Activated T-cell treated with anti-CD3 and anti-CD28 coated beads, Interleukin-2, amount 50 U/mL, for 72 hours (primary cell): Measurements from ENCODE around the gene NDUFAF7. TPM values are rescaled to one million over a fixed set of nuclear protein-coding genes. Genes with fewer than 3 reads are reported as not detected.
"Not testable (repeated sequence)": the region's sequence is repeated elsewhere in the genome, so short reads cannot be mapped to it uniquely, and the experiment has no call there.

ENCODE experiments used
- ATAC-seq, 2 donors: fragments of 150-1000 bp; cut with Tn5 transposase; replicated peaks in 1 of 2; 2 replicates each; pipeline ENCODE4 v1.10.0; 2021; ENCODE audit warnings: moderate library complexity in 2 of 2, mild to moderate bottlenecking in 1 of 2
- DNase-seq, 2 donors: peaks; one replicate each; pipeline ENCODE4 v3.0.0; 2021 to 2022; ENCODE audit warnings: mixed read lengths in 1 of 2
- H3K27ac Mint-ChIP-seq: one replicate; pipeline ENCODE4 v1.8.0; 2022; ENCODE audit warnings: mild to moderate bottlenecking, moderate library complexity, mixed read lengths
- H3K27me3 Mint-ChIP-seq: one replicate; pipeline ENCODE4 v1.8.0; 2022; ENCODE audit warnings: low read depth, mixed read lengths
- H3K36me3 Mint-ChIP-seq, 2 donors: one replicate each; pipeline ENCODE4 v1.8.0; 2022; ENCODE audit warnings: mixed read lengths in 2 of 2, mild to moderate bottlenecking in 1 of 2; ENCODE audit not compliant: insufficient read depth in 2 of 2
- H3K4me1 Mint-ChIP-seq: one replicate; pipeline ENCODE4 v1.8.0; 2022; ENCODE audit warnings: low read depth, mixed read lengths
- H3K4me3 Mint-ChIP-seq, 2 donors: one replicate each; pipeline ENCODE4 v1.8.0; 2022; ENCODE audit warnings: mild to moderate bottlenecking in 2 of 2, mixed read lengths in 2 of 2, moderate library complexity in 2 of 2
- H3K9me3 Mint-ChIP-seq, 2 donors: one replicate each; pipeline ENCODE4 v1.8.0; 2022; ENCODE audit warnings: mixed read lengths in 2 of 2
- total RNA-seq, 2 donors: library from RNA; stranded (reverse); gene quantifications; one replicate each; pipeline ENCODE4 v1.2.3, GENCODE V29; 2022

NDUFAF7 gene
- total RNA-seq, 2 donors from 2014 or later: 30.6 to 33.4 TPM

DNA sequence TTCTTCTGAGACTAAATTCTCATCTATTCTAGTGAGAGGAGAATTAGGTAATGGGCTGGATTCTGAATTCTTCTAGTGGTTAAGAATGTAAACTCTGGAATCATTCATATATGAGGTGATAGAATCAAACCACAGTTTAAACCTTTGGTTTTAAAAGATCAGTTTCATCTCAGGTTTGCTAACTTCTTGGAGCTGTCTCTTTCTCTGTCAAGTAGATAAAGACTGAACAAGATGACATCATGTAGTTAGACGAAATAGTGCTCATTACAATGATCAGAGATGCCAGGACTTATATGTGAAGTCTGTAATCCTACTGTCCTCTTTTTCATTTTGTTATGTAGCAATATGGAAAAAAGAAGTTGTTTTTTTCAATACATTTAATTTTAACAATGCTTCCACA lies 30.2 kb upstream of the NDUFAF7 start:
- H3K4me1 Mint-ChIP-seq: peaks cover 49% of the 10 kb centered on the region
- H3K27ac Mint-ChIP-seq: peak overlapping the region; percentile 72
- H3K4me3 Mint-ChIP-seq: peak overlapping the region in 1 of 2 donors; percentile 29
- peaks cover 4 to 5% of the 10 kb centered on the region in 2 donors for H3K9me3 Mint-ChIP-seq
- ATAC-seq (peak; percentile 17 to 20), DNase-seq (no peak)
- H3K36me3 Mint-ChIP-seq: peaks cover 13 to 35% of the 10 kb centered on the region in 2 donors
- no peaks in the 10 kb centered on the region for H3K27me3 Mint-ChIP-seq

DNA sequence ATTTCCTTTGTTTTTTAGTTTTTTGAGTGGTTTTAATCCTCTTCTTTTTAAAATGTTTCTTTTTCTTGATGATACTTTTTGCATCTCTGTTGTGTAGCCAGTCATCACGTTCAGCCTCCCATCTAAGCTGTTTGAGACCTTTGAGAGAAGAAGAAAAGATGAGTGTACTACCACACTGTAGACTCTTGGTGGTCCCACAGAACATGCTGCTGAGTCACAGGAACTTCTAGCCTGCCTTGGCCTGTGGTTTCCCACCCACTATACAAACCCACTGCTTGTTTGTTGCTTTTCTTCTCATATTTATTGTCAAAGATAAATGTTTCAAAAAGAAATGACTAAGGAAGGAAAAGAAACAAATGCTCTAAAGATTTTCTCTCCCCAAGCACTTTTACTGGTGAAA lies 29.7 kb upstream of the NDUFAF7 start:
- Mint-ChIP-seq H3K4me1 (peaks cover 46% of the 10 kb centered on the region), H3K27me3 (no peaks in the 10 kb centered on the region)

DNA sequence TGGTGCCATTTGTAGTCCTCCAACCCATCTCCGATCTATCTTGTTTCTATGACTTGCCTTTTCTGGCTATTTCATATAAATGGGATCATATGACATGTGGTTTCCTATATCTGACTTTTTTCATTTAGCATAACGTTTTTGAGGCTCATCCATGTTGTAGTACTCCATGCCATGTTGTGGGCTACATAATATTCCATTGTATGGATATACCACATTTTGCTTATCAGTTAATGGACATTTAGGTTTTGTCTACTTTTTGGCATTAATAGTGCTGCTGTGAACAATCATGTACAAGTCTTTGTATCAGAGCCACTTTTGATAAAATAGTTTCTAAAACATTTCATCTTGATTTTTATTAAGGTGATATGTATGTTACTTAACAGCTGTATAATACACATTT lies 27.8 kb upstream of the NDUFAF7 start:
- no peak overlapping the region for H3K27ac Mint-ChIP-seq
- H3K4me1 Mint-ChIP-seq: peaks cover 38% of the 10 kb centered on the region
- H3K27me3 Mint-ChIP-seq: no peaks in the 10 kb centered on the region
- no peak for ATAC-seq
- no peak for DNase-seq
- peaks cover 10 to 15% of the 10 kb centered on the region in 2 donors for H3K9me3 Mint-ChIP-seq
- H3K36me3 Mint-ChIP-seq: peaks cover 30 to 56% of the 10 kb centered on the region in 2 donors
- H3K4me3 Mint-ChIP-seq: no peak overlapping the region

More for the DNA sequence above, 29.7 kb upstream of the NDUFAF7 start:
- Mint-ChIP-seq H3K27ac (peak overlapping the region; percentile 36), H3K36me3 (peaks cover 15 to 37% of the 10 kb centered on the region in 2 donors), H3K9me3 (peaks cover 5 to 6% of the 10 kb centered on the region in 2 donors), H3K4me3 (peak overlapping the region; percentile 3 to 16)
- ATAC-seq (peak; percentile 91 to 92), DNase-seq (peak; percentile 54 to 65)

DNA sequence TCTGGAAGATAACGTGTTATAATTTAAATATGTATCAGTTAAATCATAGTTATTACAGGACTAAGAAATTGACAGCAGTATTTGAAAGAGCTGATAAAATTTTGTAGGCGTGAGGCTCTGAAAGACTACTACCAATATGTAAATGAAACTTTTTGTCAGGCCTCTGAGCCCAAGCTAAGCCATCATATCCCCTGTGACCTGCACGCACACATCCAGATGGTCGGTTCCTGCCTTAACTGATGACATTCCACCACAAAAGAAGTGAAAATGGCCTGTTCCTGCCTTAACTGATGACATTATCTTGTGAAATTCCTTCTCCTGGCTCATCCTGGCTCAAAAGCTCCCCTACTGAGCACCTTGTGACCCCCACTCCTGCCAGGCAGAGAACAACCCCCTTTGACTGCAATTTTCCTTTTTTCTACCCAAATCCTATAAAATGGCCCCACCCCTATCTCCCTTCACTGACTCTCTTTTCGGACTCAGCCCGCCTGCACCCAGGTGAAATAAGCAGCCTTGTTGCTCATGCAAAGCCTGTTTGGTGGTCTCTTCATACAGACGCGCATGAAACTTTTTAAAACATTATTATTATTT lies 26.3 kb upstream of the NDUFAF7 start:
- peaks cover 31% of the 10 kb centered on the region for H3K4me1 Mint-ChIP-seq
- not testable (repeated sequence) for H3K27ac Mint-ChIP-seq, DNase-seq, H3K27me3 Mint-ChIP-seq, ATAC-seq, H3K4me3 Mint-ChIP-seq
- H3K9me3 Mint-ChIP-seq: peaks cover 10 to 22% of the 10 kb centered on the region in 2 donors
- peaks cover 41 to 71% of the 10 kb centered on the region in 2 donors for H3K36me3 Mint-ChIP-seq

DNA sequence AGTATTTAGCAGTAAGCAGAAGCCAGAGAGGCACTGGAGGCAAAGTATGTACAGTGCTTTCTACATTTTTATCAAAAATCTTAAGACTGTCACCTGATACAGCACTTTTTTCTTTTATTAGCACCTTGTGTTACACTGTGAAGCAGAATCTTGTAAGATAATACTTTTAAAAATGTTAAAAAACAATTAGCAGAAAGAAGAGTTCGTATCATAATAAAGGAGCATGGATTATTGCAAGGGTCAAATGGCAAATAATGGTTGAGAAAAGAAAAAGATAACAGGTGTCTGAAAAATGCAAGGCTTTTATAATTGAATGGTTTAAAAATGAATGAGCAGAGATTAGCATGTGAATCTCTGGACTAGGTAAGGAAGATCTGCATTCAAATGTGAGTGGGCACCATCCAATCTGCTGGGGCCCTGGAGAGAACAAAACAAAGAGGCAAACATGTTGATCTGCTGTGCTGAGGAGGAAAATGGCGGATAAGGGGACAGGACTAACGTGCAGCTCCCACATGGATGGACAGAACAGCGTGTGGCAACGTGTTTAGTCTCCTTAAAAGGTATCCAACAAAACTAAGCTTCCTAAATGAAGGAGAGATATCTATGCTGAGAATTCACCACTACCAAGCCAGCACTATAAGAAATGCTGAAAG lies 25.6 kb upstream of the NDUFAF7 start:
- Mint-ChIP-seq H3K4me1 (peaks cover 25% of the 10 kb centered on the region), H3K4me3 (no peak overlapping the region), H3K9me3 (peaks cover 10 to 22% of the 10 kb centered on the region in 2 donors), H3K36me3 (peaks cover 45 to 75% of the 10 kb centered on the region in 2 donors), H3K27me3 (no peaks in the 10 kb centered on the region), H3K27ac (no peak overlapping the region)
- DNase-seq (no peak), ATAC-seq (no peak)

DNA sequence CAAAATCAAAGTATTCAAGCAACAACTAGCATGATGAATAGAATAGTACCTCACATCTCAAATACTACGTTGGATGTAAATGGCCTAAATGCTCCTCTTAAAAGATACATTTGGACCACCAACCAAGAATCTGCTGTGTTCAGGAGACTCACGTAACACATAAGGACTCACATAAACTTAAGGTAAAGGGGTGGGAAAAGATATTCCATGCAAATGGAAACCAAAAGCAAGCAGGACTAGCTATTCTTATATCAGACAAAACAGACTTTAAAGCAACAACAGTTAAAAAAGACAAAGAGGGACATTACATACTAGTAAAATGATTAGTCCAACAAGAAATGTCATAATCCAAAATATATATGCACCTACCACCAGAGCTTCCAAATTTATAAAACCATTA lies 24.7 kb upstream of the NDUFAF7 start:
- ATAC-seq, DNase-seq, H3K27me3 Mint-ChIP-seq, H3K27ac Mint-ChIP-seq, H3K4me3 Mint-ChIP-seq: not testable (repeated sequence)
- Mint-ChIP-seq H3K9me3 (peaks cover 10 to 22% of the 10 kb centered on the region in 2 donors), H3K36me3 (peaks cover 46 to 82% of the 10 kb centered on the region in 2 donors), H3K4me1 (peaks cover 15% of the 10 kb centered on the region)

DNA sequence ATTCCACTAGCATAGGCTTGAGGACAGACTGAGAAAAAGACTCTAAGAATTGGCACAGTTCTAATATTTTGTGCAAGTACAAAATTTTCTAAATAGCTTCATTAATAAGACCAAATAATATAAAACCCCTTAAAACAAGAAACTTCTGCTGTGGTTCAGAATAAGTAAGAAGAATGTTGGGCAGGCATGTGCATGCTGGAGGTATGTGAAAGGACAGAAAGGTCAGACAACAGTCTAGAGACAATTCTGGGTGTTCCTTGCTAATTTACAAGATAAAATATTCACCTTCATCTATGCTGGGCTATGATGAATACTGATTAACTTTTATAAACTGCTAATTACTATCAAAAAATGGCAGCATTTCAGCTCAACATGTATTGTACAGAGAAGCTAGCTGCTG lies 20.2 kb upstream of the NDUFAF7 start:
- Mint-ChIP-seq H3K36me3 (peaks cover 38 to 69% of the 10 kb centered on the region in 2 donors), H3K4me3 (no peak overlapping the region), H3K27ac (no peak overlapping the region), H3K27me3 (no peaks in the 10 kb centered on the region), H3K4me1 (peaks cover 9% of the 10 kb centered on the region), H3K9me3 (peaks cover 5 to 18% of the 10 kb centered on the region in 2 donors)
- no peak for DNase-seq
- no peak for ATAC-seq

DNA sequence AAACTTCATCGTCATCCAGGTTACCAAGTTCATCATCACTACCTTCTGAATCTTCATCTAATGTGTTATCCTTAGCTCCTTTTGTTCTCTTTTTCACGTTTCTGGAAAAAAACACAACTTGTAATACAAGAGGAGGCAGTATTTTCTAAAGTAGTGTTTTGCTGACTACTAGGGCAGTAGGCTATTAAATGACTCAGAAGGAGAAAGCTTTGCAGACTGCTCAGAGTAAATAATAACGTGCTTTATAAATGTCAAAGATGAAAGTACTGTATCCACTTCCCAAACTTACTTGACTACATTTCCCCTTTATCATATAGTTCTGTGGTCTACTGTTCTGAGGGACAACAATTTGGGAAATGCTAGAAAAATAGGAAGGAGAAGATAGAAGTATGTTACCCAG lies 19.5 kb upstream of the NDUFAF7 start:
- Mint-ChIP-seq H3K27me3 (no peaks in the 10 kb centered on the region), H3K36me3 (peaks cover 34 to 68% of the 10 kb centered on the region in 2 donors), H3K9me3 (peaks cover 5 to 15% of the 10 kb centered on the region in 2 donors), H3K4me1 (peaks cover 9% of the 10 kb centered on the region), H3K27ac (no peak overlapping the region), H3K4me3 (no peak overlapping the region)
- DNase-seq (no peak), ATAC-seq (no peak)

DNA sequence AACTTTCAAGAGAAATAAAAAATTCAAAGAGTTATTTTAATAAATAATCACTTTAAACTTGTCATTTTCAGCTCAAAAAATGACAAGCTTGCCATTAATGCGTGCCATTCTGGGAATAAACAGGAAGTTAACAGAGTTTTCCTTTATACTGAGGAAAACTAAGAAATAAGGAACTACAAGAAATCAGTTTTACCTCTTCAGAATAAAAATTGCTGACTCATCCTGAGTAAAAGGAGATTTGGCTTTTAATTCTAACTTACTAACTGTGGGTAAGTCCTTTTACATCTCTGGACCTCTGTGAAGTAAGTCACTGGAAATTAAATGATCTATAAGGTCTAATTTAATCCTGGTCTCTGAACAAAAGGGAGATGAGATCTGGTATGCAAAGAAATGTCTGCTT lies 16.2 kb upstream of the NDUFAF7 start:
- peak overlapping the region; percentile 86 for H3K27ac Mint-ChIP-seq
- H3K27me3 Mint-ChIP-seq: no peaks in the 10 kb centered on the region
- no peaks in the 10 kb centered on the region for H3K9me3 Mint-ChIP-seq
- H3K4me1 Mint-ChIP-seq: no peaks in the 10 kb centered on the region
- H3K4me3 Mint-ChIP-seq: no peak overlapping the region
- ATAC-seq (no peak), DNase-seq (no peak)
- peaks cover 8 to 35% of the 10 kb centered on the region in 2 donors for H3K36me3 Mint-ChIP-seq

DNA sequence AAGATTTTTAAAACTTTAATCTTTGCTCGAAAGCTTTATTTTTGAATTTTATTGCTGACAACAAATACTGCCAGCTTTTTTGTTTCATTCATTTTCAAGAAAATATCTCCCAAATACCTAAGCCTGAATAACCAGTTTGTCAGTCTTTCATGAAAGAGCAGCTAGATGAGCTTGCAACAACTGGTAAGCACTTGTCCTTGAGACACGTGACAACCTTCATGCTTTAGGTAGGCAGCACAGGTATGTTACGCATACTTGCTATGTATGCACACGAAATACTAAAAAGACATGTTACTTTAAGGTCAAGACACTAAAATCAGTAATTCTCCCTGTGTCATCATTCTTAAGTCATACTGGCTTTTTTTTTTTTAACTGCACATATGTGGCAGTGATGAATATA lies 12.4 kb upstream of the NDUFAF7 start:
- H3K4me3 Mint-ChIP-seq: no peak overlapping the region
- peaks cover 34% of the 10 kb centered on the region for H3K4me1 Mint-ChIP-seq
- H3K27me3 Mint-ChIP-seq: no peaks in the 10 kb centered on the region
- H3K9me3 Mint-ChIP-seq: no peaks in the 10 kb centered on the region
- DNase-seq (no peak), ATAC-seq (no peak)
- no peak overlapping the region for H3K27ac Mint-ChIP-seq
- peaks cover 4 to 29% of the 10 kb centered on the region in 2 donors for H3K36me3 Mint-ChIP-seq

DNA sequence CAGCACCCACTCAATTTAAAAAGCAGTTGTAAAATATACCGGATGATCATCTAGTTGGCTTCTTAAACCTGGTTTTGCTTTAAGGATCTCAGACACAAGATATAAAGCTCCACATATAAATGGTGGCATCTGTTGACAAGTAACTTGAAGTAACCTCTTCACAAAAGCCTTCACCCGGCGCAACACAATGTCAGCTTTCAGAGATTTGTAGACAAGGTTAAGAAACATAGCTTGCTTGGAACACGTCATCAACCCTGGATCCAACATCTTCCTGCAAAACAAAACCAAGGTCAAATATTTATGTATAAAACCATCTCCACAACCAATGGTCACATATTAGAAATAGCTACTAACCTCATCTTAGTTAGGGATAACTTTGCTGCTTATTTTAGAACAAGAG lies 8.3 kb upstream of the NDUFAF7 start:
- Mint-ChIP-seq H3K27me3 (no peaks in the 10 kb centered on the region), H3K9me3 (no peaks in the 10 kb centered on the region), H3K4me1 (peaks cover 47% of the 10 kb centered on the region), H3K27ac (peak overlapping the region; percentile 75), H3K36me3 (peaks cover 9 to 29% of the 10 kb centered on the region in 2 donors), H3K4me3 (peak overlapping the region in 1 of 2 donors; percentile 43)
- no peak for ATAC-seq
- DNase-seq: no peak

DNA sequence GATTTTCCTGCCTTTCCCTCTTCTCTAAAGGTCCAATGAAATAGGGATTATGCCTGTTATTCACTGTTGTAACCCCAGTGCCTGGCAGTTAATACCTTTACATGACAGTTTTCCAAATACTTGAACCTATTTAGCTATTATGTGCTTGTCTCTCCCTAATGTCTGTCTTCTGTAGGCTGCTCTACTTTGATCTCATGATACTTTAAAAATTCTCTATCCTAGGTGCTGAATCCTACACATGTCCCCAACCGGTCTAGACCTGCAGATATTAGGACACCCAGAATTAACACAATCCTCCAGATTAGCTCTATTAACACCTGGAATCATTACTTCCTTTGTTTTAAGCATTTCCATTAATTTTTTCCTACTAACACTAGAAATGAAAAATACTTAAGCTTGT lies 7.4 kb upstream of the NDUFAF7 start:
- ATAC-seq: no peak
- Mint-ChIP-seq H3K27ac (no peak overlapping the region), H3K36me3 (peaks cover 9 to 35% of the 10 kb centered on the region in 2 donors), H3K27me3 (no peaks in the 10 kb centered on the region), H3K4me3 (peak overlapping the region in 1 of 2 donors; percentile 2), H3K4me1 (peaks cover 47% of the 10 kb centered on the region), H3K9me3 (no peaks in the 10 kb centered on the region)
- DNase-seq: no peak

DNA sequence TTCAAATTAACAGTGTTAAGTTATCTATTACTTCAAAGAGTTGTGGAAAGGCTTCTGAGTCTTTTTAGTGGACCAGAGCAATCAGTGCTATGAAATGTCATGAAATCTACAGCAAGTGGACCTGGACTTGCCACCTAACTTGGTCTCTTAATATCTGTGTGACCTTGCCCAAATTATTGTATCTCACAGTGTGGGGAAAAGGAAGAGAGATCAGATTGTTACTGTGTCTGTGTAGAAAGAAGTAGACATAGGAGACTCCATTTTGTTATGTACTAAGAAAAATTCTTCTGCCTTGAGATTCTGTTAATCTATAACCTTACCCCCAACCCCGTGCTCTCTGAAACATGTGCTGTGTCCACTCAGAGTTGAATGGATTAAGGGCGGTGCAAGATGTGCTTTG lies 6.3 kb upstream of the NDUFAF7 start:
- Mint-ChIP-seq H3K27ac (peak overlapping the region; percentile 8), H3K36me3 (peaks cover 9 to 38% of the 10 kb centered on the region in 2 donors), H3K4me3 (peak overlapping the region; percentile 16 to 27), H3K4me1 (peaks cover 47% of the 10 kb centered on the region)
- H3K27me3 Mint-ChIP-seq, H3K9me3 Mint-ChIP-seq, DNase-seq, ATAC-seq: not testable (repeated sequence)
